Subcutaneous abdominal adipose tissue (tissue), 5 donors: ENCODE data around the gene PRSS27.
"Not testable (repeated sequence)": the region's sequence is repeated elsewhere in the genome, so short reads cannot be mapped to it uniquely, and the experiment has no call there.

Experiments
- H3K27ac ChIP-seq: one replicate; pipeline ENCODE4 v1.7.0; 2013; ENCODE audit warnings: low read depth, mild to moderate bottlenecking, inconsistent platforms, low read length, moderate library complexity
- H3K27me3 ChIP-seq, 5 donors: one replicate each; pipeline ENCODE4 v1.7.0; 2013; ENCODE audit warnings: low read length in 5 of 5, inconsistent platforms in 1 of 5; ENCODE audit not compliant: control insufficient read depth in 5 of 5, insufficient read depth in 4 of 5
- H3K36me3 ChIP-seq, 5 donors: one replicate each; pipeline ENCODE4 v1.7.0; 2013; ENCODE audit warnings: low read length in 5 of 5; ENCODE audit not compliant: control insufficient read depth in 5 of 5, insufficient read depth in 5 of 5
- H3K4me1 ChIP-seq, 5 donors: one replicate each; pipeline ENCODE4 v1.7.0; 2013; ENCODE audit warnings: low read length in 5 of 5, mild to moderate bottlenecking in 3 of 5, moderate library complexity in 1 of 5; ENCODE audit not compliant: control insufficient read depth in 5 of 5, insufficient read depth in 5 of 5
- H3K4me3 ChIP-seq, 5 donors: one replicate each; pipeline ENCODE4 v1.7.0; 2013; ENCODE audit warnings: low read length in 5 of 5, low read depth in 1 of 5
- H3K9ac ChIP-seq, 5 donors: one replicate each; pipeline ENCODE4 v1.7.0; 2013; ENCODE audit warnings: low read length in 5 of 5, mild to moderate bottlenecking in 4 of 5, moderate library complexity in 3 of 5
- H3K9me3 ChIP-seq, 5 donors: one replicate each; pipeline ENCODE4 v1.7.0; 2013; ENCODE audit warnings: low read length in 5 of 5; ENCODE audit not compliant: control insufficient read depth in 5 of 5
- donor health status: healthy.
- donor health status: healthy.
- donor health status: healthy.
- donor health status: healthy.
- donor health status: healthy.

The PRSS27 gene

DNA sequence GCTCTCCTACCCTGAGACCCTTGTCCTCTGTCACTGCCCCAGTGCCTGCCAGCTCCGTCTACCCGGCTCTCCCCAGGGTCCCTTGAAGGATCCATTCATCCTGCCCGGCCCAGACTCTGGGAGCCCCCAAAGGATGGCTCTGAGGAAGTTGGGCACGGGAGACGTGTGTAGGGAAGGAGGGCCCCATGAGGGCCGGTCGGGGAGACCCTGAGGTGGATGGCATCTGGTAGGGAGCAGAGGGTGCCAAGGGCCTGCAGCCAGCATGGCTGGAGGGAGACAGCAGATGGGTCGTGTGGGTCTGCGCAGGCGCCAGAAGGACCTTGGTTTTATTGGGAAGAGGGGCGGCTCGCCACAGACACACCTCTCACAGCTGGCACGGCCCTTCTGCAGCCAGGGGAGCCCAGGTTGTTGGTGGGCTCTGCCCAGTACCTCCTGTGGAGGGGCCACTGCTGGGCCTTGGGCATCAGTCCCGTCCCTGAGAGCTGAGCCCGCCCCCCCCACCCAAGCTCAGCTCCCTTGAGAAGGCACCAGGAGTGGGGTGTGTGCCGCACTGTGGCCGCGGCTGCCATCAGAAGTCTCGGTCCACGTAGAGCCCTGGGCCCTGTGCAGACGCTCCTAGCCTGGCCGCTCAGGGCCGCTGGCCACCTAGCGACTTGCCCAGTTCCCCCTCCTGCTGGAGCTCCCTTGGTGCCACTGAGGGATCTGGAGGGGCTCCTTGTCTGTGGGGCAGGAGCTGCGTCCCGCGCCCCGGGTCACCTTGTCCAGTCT is 21.7 kb downstream of the PRSS27 start:
- no peaks in the 10 kb centered on the region for H3K9me3 ChIP-seq
- no peak overlapping the region for H3K4me3 ChIP-seq
- H3K9ac ChIP-seq = no peak overlapping the region
- H3K4me1 ChIP-seq = peaks cover 0 to 1% (median under 1%) of the 10 kb centered on the region in 5 donors
- H3K36me3 ChIP-seq = peaks cover 0 to 70% (median 64%) of the 10 kb centered on the region in 5 donors
- no peak overlapping the region for H3K27ac ChIP-seq
- no peaks in the 10 kb centered on the region for H3K27me3 ChIP-seq

DNA sequence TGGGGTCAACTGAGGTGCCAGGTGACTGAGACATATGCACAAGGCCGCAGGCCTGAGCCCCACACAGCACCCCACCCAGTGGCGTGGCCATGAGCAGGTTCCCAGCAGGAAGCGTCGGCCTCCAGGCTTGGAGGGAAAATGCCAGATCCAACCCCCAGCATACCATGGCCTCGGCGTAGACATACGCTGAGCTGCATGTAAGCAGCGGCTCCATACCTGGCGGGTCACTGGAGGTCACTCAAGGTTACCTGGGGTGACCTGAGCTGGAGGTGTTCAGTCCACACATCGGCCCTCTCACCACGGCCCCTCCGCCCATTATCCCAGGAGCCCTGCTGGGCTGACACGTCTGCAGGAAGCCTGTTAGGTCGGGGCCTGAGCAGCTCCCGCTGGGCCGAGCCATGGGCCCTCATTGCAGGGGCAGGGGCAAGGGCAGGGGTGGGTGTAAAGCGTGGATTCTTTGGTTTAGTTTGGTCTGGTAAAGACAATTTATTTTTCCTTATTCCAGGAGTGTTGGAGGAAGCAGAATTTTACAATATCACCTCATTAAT is 22.5 kb downstream of the PRSS27 start:
- Histone ChIP-seq H3K27me3 (no peaks in the 10 kb centered on the region), H3K27ac (no peak overlapping the region), H3K9ac (no peak overlapping the region), H3K9me3 (no peaks in the 10 kb centered on the region), H3K4me1 (peaks cover 0 to 9% (median 8%) of the 10 kb centered on the region in 5 donors), H3K36me3 (peaks cover 0 to 63% (median 56%) of the 10 kb centered on the region in 5 donors), H3K4me3 (no peak overlapping the region)

DNA sequence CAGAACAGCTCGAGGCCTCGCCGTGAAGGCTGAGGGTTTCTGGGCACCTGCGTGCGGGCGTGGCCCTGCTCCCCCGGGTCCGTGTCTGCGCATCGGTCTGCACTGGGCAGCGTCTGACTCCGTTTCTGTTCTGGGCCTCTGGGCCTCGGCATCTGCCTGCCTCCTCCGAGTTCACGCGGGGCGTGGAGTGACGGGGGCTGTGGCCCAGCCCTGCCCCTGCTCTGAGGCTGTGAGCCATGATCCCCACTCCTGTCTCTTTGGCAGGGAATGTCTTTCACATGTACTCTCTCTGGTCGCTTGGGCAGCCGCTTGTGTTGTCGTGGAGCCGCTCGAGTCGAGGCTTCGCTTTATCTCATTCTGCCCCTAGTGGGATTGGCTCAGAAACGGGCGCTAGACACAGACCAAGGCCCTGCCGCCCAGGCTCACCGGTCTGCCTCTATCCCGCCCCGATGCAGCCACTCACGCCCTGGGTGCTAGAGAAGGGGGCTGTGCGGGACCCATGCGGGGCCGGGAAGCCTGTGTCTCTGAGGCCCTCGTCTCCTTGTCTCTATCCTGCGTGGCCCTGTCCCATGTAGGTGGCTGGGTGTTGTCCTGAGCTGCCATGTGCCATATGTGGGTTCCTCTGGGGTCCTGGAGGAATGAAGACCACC is 23.3 kb downstream of the PRSS27 start:
- H3K9ac ChIP-seq, H3K27ac ChIP-seq, H3K4me3 ChIP-seq, H3K27me3 ChIP-seq, H3K9me3 ChIP-seq: not testable (repeated sequence)
- H3K4me1 ChIP-seq = peaks cover 4 to 17% (median 16%) of the 10 kb centered on the region in 5 donors
- peaks cover 0 to 63% (median 50%) of the 10 kb centered on the region in 5 donors for H3K36me3 ChIP-seq

DNA sequence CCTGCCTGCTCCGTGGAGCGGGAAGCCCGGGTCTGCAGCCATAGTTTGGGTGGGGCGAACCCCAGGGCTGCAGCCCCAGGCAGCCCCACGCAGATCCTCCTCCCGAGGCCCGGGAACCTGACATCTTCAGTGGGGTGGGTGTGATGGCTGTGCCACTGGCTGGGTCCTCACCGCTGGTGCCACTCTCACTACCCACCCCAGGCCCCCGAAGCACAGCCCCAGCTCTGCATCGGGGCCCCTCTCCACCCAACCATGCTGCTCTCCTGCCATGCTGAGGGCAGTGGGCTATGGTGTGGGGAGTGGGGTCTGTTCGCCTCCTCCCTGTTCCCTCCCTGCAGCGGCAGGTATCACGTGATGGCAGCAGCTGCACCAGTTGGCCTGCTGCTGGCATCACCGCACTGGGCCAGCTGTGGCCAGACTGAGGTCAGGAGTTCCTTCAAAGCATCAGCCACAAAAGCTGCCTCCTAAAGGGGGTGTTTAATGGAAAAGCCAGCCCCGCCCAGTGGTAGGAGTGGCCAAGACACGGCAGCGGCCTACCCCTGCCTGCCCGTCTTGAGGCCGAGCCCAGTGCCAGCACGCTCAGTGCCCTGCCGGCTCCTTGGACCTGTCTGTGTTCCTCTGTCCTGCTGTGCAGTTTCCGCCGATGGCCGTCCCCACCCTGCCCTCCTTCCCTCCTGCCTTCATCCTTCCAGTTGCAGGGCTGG is 26.9 kb downstream of the PRSS27 start:
- H3K9ac ChIP-seq = peak overlapping the region in 1 of 5 donors; percentile 26

DNA sequence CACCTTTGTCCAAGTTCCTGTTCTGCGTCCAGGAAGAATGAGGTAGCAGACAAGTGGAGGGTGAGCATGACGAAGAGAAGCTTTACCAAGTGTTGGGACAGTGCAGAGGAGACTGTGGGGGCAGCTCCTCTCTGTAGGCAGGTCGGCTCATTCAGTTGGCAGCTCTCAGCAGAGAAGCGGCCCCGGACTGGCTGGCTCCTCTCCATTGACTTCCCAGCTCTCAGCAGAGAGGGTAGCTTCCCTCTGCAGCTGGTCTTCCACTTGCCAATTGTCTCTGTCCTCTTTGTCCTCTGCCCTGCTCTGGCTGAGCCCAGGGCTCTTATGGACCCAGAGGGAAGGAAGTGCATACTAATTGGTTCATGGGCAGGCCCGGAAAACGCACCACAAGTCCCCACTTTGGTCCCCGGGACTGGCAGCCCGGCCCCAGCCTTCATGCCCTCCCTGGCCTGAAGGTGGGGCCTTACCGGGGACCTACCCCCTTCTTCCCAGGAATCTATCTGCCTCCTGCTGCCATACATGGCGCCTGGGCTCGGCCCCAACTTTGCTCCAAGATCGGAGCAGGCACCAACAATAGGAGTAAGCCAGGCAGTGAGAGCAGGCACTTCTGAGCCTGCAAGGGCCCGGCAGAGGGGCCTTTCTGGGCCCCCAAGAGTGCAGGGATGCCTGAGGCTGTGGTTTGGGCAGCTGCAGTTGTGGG is 27.6 kb downstream of the PRSS27 start:
- no peak overlapping the region for H3K27ac ChIP-seq
- H3K27me3 ChIP-seq = no peaks in the 10 kb centered on the region
- H3K9ac ChIP-seq = no peak overlapping the region
- H3K4me3 ChIP-seq = no peak overlapping the region
- H3K36me3 ChIP-seq = peaks cover 0 to 34% (median 16%) of the 10 kb centered on the region in 5 donors
- H3K9me3 ChIP-seq = no peaks in the 10 kb centered on the region
- peaks cover 4 to 40% (median 30%) of the 10 kb centered on the region in 5 donors for H3K4me1 ChIP-seq

More for the DNA sequence above, 26.9 kb downstream of the PRSS27 start:
- H3K4me3 ChIP-seq = no peak overlapping the region
- H3K27me3 ChIP-seq = no peaks in the 10 kb centered on the region
- peaks cover 0 to 41% (median 23%) of the 10 kb centered on the region in 5 donors for H3K36me3 ChIP-seq
- H3K9me3 ChIP-seq = no peaks in the 10 kb centered on the region
- H3K27ac ChIP-seq = no peak overlapping the region
- peaks cover 4 to 35% (median 25%) of the 10 kb centered on the region in 5 donors for H3K4me1 ChIP-seq

DNA sequence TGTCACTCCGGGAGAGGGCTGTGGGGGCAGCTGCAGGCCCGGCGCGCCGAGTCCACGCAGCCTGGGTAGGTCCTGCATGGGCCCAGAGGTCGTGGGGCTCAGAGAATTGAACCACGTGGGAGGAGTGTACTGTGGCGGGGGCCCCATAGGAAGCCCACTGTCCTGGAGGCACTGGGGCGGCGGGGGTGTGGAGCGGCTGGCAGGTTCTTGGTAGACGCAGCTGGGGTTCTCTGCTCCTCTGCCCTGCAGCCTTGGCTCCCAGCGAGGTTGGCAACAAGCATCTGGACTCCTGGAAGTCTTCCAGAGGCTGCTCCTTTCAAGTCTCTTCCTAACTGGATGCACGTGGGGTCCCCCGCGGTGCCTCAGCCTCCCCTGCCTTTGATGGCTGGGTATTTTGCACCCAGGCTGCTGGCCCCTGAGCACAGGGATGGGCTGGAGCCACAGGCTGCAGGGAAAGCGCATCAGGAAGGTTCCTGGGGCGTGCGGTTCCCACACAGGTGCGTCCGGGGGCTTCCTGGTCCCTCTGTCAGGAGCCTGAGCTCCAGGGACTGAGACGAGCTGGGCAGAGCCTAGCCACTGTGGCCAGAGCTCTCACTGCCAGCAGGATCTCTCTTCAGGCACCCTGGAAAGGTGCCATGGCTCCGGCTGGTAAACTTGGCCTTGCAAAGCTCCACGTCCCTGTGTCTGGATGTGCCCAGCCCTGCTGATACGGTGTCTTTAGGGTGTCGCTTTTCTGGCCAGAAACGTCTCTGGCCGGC is 28.4 kb downstream of the PRSS27 start:
- Histone ChIP-seq H3K4me3 (no peak overlapping the region), H3K36me3 (peaks cover 0 to 27% (median 9%) of the 10 kb centered on the region in 5 donors), H3K27me3 (no peaks in the 10 kb centered on the region), H3K27ac (no peak overlapping the region), H3K9ac (peak overlapping the region in 1 of 5 donors; percentile 31), H3K9me3 (no peaks in the 10 kb centered on the region), H3K4me1 (peaks cover 4 to 45% (median 35%) of the 10 kb centered on the region in 5 donors)

DNA sequence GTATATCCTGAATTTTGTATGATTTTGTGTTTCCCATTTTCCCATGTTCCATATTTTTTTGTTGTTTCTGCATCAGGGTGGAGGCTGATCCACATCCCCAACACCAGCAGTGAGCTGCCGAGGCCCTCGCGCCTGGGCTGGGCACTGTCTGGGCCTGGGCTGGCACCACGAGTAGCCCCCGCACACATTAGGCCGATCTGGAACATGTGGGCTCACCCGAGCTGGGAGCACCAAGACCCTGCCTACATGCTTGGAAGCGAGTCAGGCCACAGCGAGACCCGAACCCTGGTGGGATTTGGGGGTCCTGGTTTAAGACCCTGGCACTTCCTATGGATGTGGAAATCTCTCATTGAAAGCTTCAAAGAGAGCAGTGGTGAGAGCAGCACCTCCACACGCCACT is 29.2 kb downstream of the PRSS27 start:
- Histone ChIP-seq H3K9ac (no peak overlapping the region), H3K36me3 (peaks cover 0 to 24% (median 9%) of the 10 kb centered on the region in 5 donors), H3K4me1 (peaks cover 4 to 46% (median 36%) of the 10 kb centered on the region in 5 donors), H3K4me3 (no peak overlapping the region), H3K27ac (no peak overlapping the region), H3K27me3 (no peaks in the 10 kb centered on the region), H3K9me3 (no peaks in the 10 kb centered on the region)

DNA sequence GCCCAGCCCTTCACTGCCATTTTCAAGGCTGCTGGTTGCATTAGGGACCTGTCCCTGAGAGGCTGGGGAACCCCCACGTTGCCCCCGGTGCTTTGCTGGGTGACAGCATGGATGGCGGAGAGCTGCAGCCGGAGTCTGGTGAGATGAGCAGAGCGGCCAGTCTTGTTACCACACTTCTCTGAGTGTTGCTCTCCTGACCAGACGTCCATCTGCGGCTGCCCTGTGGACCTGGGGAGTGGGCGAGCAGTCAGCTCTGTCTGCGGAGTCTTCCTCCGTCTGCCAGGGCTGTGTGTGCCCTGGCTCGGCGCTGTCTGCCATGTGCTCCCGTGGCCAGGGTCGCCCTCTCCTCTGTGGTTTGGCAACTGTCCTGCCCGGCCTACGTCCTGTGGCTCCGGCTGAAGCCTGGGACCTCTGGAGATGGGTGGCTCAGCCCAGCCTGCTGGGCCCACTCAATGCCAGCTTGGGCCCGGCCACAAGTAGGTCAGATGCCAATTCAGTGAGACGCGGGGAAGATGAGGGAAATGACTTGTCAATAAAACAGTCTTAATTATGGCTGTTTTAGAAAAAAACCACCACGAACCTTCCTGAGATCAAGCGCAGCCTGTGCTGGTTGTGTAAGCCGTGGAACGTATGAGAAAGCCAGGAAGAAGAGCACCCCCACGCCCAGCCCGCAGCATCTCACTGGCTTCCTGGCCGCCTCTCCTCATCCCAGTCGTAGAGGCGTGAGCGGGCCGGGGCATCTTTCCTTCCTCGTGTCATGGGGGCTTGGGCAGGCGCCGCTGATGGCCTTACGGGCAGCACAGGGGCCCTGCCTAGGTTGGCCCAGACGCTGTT is 29.8 kb downstream of the PRSS27 start:
- Histone ChIP-seq H3K4me1 (peaks cover 4 to 46% (median 36%) of the 10 kb centered on the region in 5 donors), H3K9me3 (no peaks in the 10 kb centered on the region), H3K36me3 (peaks cover 0 to 24% (median 9%) of the 10 kb centered on the region in 5 donors), H3K4me3 (no peak overlapping the region), H3K27ac (no peak overlapping the region), H3K9ac (peak overlapping the region in 1 of 5 donors; percentile 1), H3K27me3 (no peaks in the 10 kb centered on the region)
